HepG2 (cell line): ENCODE results near the gene CPA2. TPM values are rescaled to one million over a fixed set of nuclear protein-coding genes. Genes with fewer than 3 reads are reported as not detected.

Source experiments
- ATAC-seq: fragments of 200-7000 bp; cut with Tn5 transposase; 3 replicates; pipeline ENCODE4 v1.9.1; 2020; ENCODE audit warnings: mild to moderate bottlenecking, moderate library complexity
- BruUV-seq: library from RNA; stranded (reverse); fragments of 400-500 nt; replicated peaks from 2 replicates; lab custom pipeline; 2021; lab: Mats Ljungman, UMichigan
- CTCF ChIA-PET: fragments of 300-600 bp; formaldehyde crosslinking; extraction: SDS; loops from one replicate; lab custom pipeline; 2021; ENCODE audit warnings: low total read pairs, inconsistent platforms, low intra/inter-chr PET ratio; lab: Yijun Ruan, JAX
- POLR2A ChIA-PET: fragments of 350-600 bp; sonication (Branson Sonifier 250); formaldehyde crosslinking; loops from one replicate; lab custom pipeline; 2020; ENCODE audit warnings: antibody characterized with exemption, inconsistent platforms; lab: Yijun Ruan, JAX
- DNase-seq: peaks from one replicate; pipeline ENCODE4 v3.0.0-alpha.2; 2015; ENCODE audit warnings: low spot score
- FAIRE-seq: peaks from 3 replicates; lab custom pipeline; 2011; peaks lifted over from hg19 to GRCh38; lab: Jason Lieb, UNC
- H2AFZ ChIP-seq: one replicate; pipeline ENCODE4 v1.6.1; 2011; ENCODE audit warnings: low read length, inconsistent platforms
- H3K27ac ChIP-seq: fragments of 300-600 bp; 3 replicates; pipeline ENCODE4 v1.8.0; 2011; ENCODE audit warnings: mixed run types, mild to moderate bottlenecking, mixed read lengths, low read length, inconsistent platforms; ENCODE audit not compliant: insufficient read depth; ENCODE audit errors: extremely low read length
- H3K27me3 ChIP-seq, 2 experiments: fragments of 200-600 bp in 1 of 2; 2 replicates in 1 of 2; 3 replicates in 1 of 2; pipeline versions ENCODE4 v1.6.0 to v1.8.0; 2011; ENCODE audit warnings: low read length in 2 of 2, mild to moderate bottlenecking in 2 of 2, moderate library complexity in 2 of 2, inconsistent platforms in 1 of 2; ENCODE audit not compliant: insufficient read depth in 2 of 2, control insufficient read depth in 1 of 2
- H3K36me3 ChIP-seq, 2 experiments: fragments of 200-600 bp in 1 of 2; replicated peaks in 1 of 2; 2 replicates in 1 of 2; 3 replicates in 1 of 2; pipeline versions ENCODE4 v1.5.1 to v1.8.0; 2011; ENCODE audit warnings: low read length in 2 of 2, inconsistent platforms in 1 of 2; ENCODE audit not compliant: insufficient read depth in 2 of 2, control insufficient read depth in 1 of 2
- H3K4me1 ChIP-seq: 2 replicates; pipeline ENCODE4 v1.5.1; 2012; ENCODE audit warnings: low read length, inconsistent platforms; ENCODE audit not compliant: insufficient read depth
- H3K4me2 ChIP-seq: 2 replicates; pipeline ENCODE4 v1.6.0; 2011; ENCODE audit warnings: low read depth, low read length, inconsistent platforms
- H3K4me3 ChIP-seq, 3 experiments: fragments of 200-600 bp in 1 of 3; sonication (generic), shearing (Covaris generic) in 1 of 3; replicated peaks in 1 of 3; 2 replicates each; pipeline ENCODE4 v1.5.1; 2011 to 2016; ENCODE audit warnings: low read length in 3 of 3, inconsistent platforms in 2 of 3, low read depth in 2 of 3, mild to moderate bottlenecking in 2 of 3, control low read depth in 1 of 3, mixed read lengths in 1 of 3; ENCODE audit not compliant: insufficient read depth in 1 of 3
- H3K79me2 ChIP-seq: one replicate; pipeline ENCODE4 v1.6.1; 2011; ENCODE audit warnings: low read length, inconsistent platforms; ENCODE audit not compliant: insufficient read depth
- H3K9ac ChIP-seq: 2 replicates; pipeline ENCODE4 v1.6.0; 2011; ENCODE audit warnings: mild to moderate bottlenecking, low read depth, low read length, inconsistent platforms; ENCODE audit not compliant: insufficient read depth
- H3K9me3 ChIP-seq: 2 replicates; pipeline ENCODE4 v1.5.1; 2012; ENCODE audit warnings: mild to moderate bottlenecking, low read length
- H4K20me1 ChIP-seq: 2 replicates; pipeline ENCODE4 v1.6.0; 2011; ENCODE audit warnings: inconsistent platforms, mild to moderate bottlenecking, low read length, moderate library complexity; ENCODE audit not compliant: insufficient read depth
- AGO1 ChIP-seq: fragments of 200-400 bp; formaldehyde crosslinking; IDR thresholded peaks from 2 replicates; pipeline ENCODE4 v1.6.1; 2017; ENCODE audit warnings: mild to moderate bottlenecking, low read depth, low read length, moderate library complexity; ENCODE audit not compliant: poor library complexity, severe bottlenecking
- ATF7 ChIP-seq, 2 experiments: fragments of 450-650 bp in 1 of 2; sonication (generic) in 1 of 2; formaldehyde crosslinking in 1 of 2; IDR thresholded peaks; 2 replicates each; pipeline versions ENCODE4 v1.4.0 to v1.6.1; 2016 to 2020; ENCODE audit warnings: antibody characterized with exemption in 1 of 2, mild to moderate bottlenecking in 1 of 2, missing genetic modification reagents in 1 of 2
- FOXJ3 ChIP-seq: sonication (generic); formaldehyde crosslinking; IDR thresholded peaks from 2 replicates; pipeline ENCODE4 v1.4.0; 2020; ENCODE audit warnings: missing genetic modification reagents, mild to moderate bottlenecking, borderline replicate concordance
- GLI4 ChIP-seq: sonication (generic); formaldehyde crosslinking; IDR thresholded peaks from 2 replicates; pipeline ENCODE4 v1.5.1; 2020; ENCODE audit warnings: missing genetic modification reagents, mild to moderate bottlenecking, moderate library complexity, borderline replicate concordance
- HOXA5 ChIP-seq: sonication (generic); formaldehyde crosslinking; IDR thresholded peaks from 2 replicates; pipeline ENCODE4 v1.4.0; 2020; ENCODE audit warnings: missing genetic modification reagents
- NR3C1 ChIP-seq: sonication (generic); formaldehyde crosslinking; IDR thresholded peaks from 2 replicates; pipeline ENCODE4 v1.4.0; 2020; ENCODE audit warnings: missing genetic modification reagents
- RBFOX2 ChIP-seq: fragments of 200-400 bp; formaldehyde crosslinking; IDR thresholded peaks from 2 replicates; pipeline ENCODE4 v1.6.1; 2017; ENCODE audit warnings: low read depth, mild to moderate bottlenecking, low read length
- SRF ChIP-seq: IDR thresholded peaks from 2 replicates; pipeline ENCODE4 v1.6.1; 2011; ENCODE audit warnings: mild to moderate bottlenecking, low read depth, low read length, moderate library complexity
- TARDBP ChIP-seq: sonication (generic); formaldehyde crosslinking; IDR thresholded peaks from 2 replicates; pipeline ENCODE4 v1.8.0; 2022; ENCODE audit warnings: mild to moderate bottlenecking, missing genetic modification reagents
- ZNF205 ChIP-seq: IDR thresholded peaks from 2 replicates; pipeline ENCODE4 v1.6.1; 2018; ENCODE audit warnings: missing biosample characterization, missing genetic modification reagents
- ZNF230 ChIP-seq: sonication (generic); formaldehyde crosslinking; IDR thresholded peaks from 2 replicates; pipeline ENCODE4 v1.4.0; 2020; ENCODE audit warnings: mild to moderate bottlenecking, missing genetic modification reagents
- ZNF326 ChIP-seq: sonication (generic); formaldehyde crosslinking; IDR thresholded peaks from 2 replicates; pipeline ENCODE4 v1.4.0; 2020; ENCODE audit warnings: missing genetic modification reagents, borderline replicate concordance
- ZNF33A ChIP-seq: sonication (generic); formaldehyde crosslinking; IDR thresholded peaks from 2 replicates; pipeline ENCODE4 v1.5.1; 2020; ENCODE audit warnings: missing genetic modification reagents, mild to moderate bottlenecking, moderate library complexity, borderline replicate concordance
- ZNF503 ChIP-seq: sonication (generic); formaldehyde crosslinking; IDR thresholded peaks from 2 replicates; pipeline ENCODE4 v1.4.0; 2020; ENCODE audit warnings: missing genetic modification reagents
- ZNF580 ChIP-seq: IDR thresholded peaks from 2 replicates; pipeline ENCODE4 v1.6.1; 2016; ENCODE audit warnings: low read depth, borderline replicate concordance
- ZNF614 ChIP-seq: IDR thresholded peaks from 2 replicates; pipeline ENCODE4 v1.6.1; 2018; ENCODE audit warnings: missing biosample characterization, missing genetic modification reagents, inconsistent platforms, borderline replicate concordance
- WGBS: methylation state at CpG from one replicate; pipeline ENCODE4 v1.1.6; 2017; ENCODE audit warnings: low lambda C conversion rate; 5-methylcytosine and 5-hydroxymethylcytosine counted together
- in situ Hi-C: cut with HindIII; loops from 2 replicates; pipeline ENCODE4 v1.10.0; 2017; ENCODE audit warnings: low pct_unique_long_range_greater_than_20kb; ENCODE audit not compliant: extremely low pct_ligation_motif_present
- intact Hi-C: fragments of 100-400 bp; cut with micrococcal nuclease; formaldehyde crosslinking; loops from one replicate; pipeline ENCODE4 v1.10.0; 2022; ENCODE audit not compliant: unreplicated experiment
- polyA plus RNA-seq, 8 experiments: library from polyadenylated mRNA; depleted of rRNA in 3 of 8; stranded (reverse) in 7 of 8; unstranded in 1 of 8; fragments of >200 nt; fragmentation: Illumina TruSeq in 4 of 8; extraction: Trizol in 4 of 8; gene quantifications; 2 replicates each; pipeline versions ENCODE4 v1.2.1 to v1.2.3, GENCODE V29; 2011 to 2016; ENCODE audit warnings: low read depth in 4 of 8, missing spikeins in 1 of 8, mixed read lengths in 1 of 8; ENCODE audit not compliant: insufficient read depth in 1 of 8
- total RNA-seq, 5 experiments: library from RNA; depleted of rRNA; stranded (reverse); fragments of >200 nt; fragmentation: Illumina TruSeq; extraction: Trizol; gene quantifications; 2 replicates each; pipeline ENCODE4 v1.2.3, GENCODE V29; 2016; ENCODE audit warnings: low read depth in 1 of 5

CPA2 gene
- total and polyA plus RNA-seq, 2 of the 13 experiments (the other 11 are each of a cell fraction or from before 2014, with no cell fraction given), result not detected

- Histone ChIP-seq H3K36me3 (no peaks in the 10 kb centered on the region), H3K79me2 (no peaks in the 10 kb centered on the region), H2AFZ (no peak overlapping the region), H3K4me1 (no peaks in the 10 kb centered on the region), H3K4me2 (no peak overlapping the region), H3K4me3 (no peak overlapping the region), H3K9me3 (no peaks in the 10 kb centered on the region), H3K27ac (no peak overlapping the region), H4K20me1 (no peaks in the 10 kb centered on the region), H3K27me3 (peaks cover 1 to 40% of the 10 kb centered on the region in 2 experiments), H3K9ac (no peak overlapping the region)
- no TSS peak for BruUV-seq
- FAIRE-seq (no peak), DNase-seq (no peak), ATAC-seq (no peak)
- TF ChIP-seq AGO1 (no peak), TARDBP (no peak), ZNF580 (CRISPR knock-in tag) (no peak)
- WGBS, result 75% methylated on average over 6 of the region's 6 CpGs
- CTCF ChIA-PET, result no interaction called here
- in situ Hi-C loops, result no loop called here
- POLR2A ChIA-PET, result no interaction called here
- intact Hi-C loops, result no loop called here
Measured at GRCh38 chr7:130314305-130314704, 47.6 kb downstream of the CPA2 start.

GRCh38 chr7:130319541-130319940 lies 52.9 kb downstream of the CPA2 start:
- no TSS peak for BruUV-seq

More at GRCh38 chr7:130319541-130319940, 52.9 kb downstream of the CPA2 start:
- POLR2A ChIA-PET, result no interaction called here
- no peak for FAIRE-seq
- TF ChIP-seq RBFOX2 (no peak), GLI4 (CRISPR knock-in tag) (no peak), NR3C1 (no peak), ZNF326 (no peak), HOXA5 (CRISPR knock-in tag) (no peak), ZNF230 (no peak), ATF7 (IDR thresholded peaks at IDR 0.05) (no peak), ATF7 (CRISPR knock-in tag; IDR thresholded peaks at IDR 0.05) (no peak), ZNF33A (no peak), ZNF614 (CRISPR knock-in tag) (no peak), ZNF503 (CRISPR knock-in tag) (no peak), ZNF205 (CRISPR knock-in tag) (no peak), SRF (no peak), FOXJ3 (CRISPR knock-in tag) (no peak)
- TF ChIP-seq, all 625 proteins: peak for 0
- Histone ChIP-seq H3K9ac (no peak overlapping the region), H3K4me1 (no peaks in the 10 kb centered on the region), H3K36me3 (no peaks in the 10 kb centered on the region), H3K9me3 (no peaks in the 10 kb centered on the region), H3K79me2 (no peaks in the 10 kb centered on the region), H2AFZ (no peak overlapping the region), H3K4me2 (no peak overlapping the region), H4K20me1 (no peaks in the 10 kb centered on the region), H3K27me3 (peaks cover 0 to 32% of the 10 kb centered on the region in 2 experiments; a peak in 2 of 5 replicates), H3K27ac (no peak overlapping the region), H3K4me3 (no peak overlapping the region)
- intact Hi-C loops, result no loop called here
- in situ Hi-C loops, result no loop called here
- CTCF ChIA-PET, result no interaction called here
- DNase-seq (no peak), ATAC-seq (no peak)
- WGBS, result 69% methylated on average over 1 of the region's 1 CpG
